ENCODE data around the gene FOXL3.
"Not testable (repeated sequence)": the region's sequence is repeated elsewhere in the genome, so short reads cannot be mapped to it uniquely, and the experiment has no call there.

FOXL3 gene

GRCh38 chr7:325811-326210 lies 35.8 kb downstream of the FOXL3 start:
- no peak for DNase-seq

DNA sequence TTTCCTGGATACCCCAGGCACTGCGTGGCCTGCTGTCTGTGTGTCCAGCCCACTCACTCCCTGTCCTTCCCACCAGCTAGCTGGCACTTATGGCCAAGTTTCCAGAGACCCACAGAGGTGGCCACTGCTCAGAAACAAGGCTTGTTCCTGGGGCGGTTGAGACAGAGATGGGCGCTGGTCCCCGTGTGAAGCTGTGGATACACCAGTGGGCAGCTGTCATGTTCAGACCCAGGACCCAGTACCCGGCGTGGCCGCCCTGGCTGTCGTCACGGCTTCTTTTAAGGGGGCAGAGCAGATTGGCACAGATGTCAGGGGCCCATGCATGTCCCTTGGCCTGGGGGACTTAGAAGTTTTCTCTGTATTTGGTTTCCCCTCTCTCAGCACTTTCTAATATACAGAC lies 36.3 kb downstream of the FOXL3 start:
- DNase-seq: no peak

GRCh38 chr7:326809-327232 lies 36.9 kb downstream of the FOXL3 start:
- DNase-seq: no peak

DNA sequence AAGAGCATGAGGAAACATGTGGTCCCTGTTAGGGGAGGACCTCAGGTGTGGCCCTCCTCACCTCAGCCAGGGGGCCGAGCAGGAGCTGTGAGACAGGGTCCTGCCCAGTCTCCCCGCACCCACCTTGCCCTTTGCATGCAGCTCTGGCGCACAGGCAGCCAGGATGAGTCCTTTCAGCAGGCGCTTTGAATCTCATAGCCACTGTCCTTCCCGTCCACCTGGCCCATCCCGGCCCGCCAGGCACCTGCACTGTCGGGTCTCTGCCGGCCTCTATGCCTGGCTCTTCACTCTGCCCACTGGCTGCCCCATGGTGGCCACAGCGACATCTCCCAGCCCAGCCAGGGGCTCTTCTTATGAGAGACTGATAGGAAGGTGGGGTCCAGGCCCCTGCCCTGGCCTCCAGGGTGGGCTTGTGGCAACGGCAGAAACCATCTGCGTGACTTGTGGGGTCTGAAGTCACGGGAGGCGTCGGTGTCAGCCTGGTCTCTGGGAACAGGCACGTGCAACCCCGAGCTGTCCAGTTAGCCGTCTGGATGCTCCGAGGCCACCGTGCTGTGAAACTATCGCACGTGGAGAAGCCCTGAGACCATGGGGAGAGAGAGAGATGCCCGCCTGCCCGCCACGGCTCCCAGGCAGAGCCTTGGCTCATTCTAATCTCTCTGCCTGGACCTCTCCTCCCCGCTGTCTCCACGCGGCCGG lies 37.4 kb downstream of the FOXL3 start:
- DNase-seq: no peak

DNA sequence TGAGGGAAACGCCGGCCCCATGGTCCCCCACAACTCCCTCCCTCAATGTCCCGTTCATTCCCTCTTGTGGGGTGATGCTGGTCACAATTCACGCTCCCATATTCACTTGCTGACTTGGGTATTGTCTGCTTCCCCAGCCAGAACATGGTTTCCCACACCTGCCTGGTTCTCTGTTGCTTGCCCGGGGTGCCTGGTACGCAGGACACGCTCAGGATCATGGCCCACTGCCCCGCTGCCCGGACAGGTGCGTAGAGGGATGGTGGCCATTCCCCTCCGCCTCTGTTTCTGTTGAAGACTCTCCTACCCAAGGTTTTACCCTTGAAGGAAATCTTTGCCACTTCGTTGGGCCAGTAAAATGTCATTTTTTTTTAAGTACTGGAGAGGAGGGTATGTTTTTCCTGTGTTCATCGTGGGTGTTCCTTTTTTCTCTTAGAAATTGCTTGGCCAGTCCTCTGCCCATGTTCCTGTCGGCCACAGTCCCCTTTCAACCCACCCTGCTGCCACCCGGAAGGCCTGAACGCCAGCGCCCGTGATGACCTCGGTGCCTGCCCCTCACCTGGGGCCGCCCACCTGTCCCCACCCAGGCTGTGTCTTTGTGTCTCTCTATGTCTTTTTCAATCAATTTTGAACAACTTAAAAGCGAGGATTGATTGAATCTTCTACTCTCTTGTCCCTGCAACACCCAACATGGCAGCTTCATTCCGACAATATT lies 38.2 kb downstream of the FOXL3 start:
- no peak for DNase-seq

DNA sequence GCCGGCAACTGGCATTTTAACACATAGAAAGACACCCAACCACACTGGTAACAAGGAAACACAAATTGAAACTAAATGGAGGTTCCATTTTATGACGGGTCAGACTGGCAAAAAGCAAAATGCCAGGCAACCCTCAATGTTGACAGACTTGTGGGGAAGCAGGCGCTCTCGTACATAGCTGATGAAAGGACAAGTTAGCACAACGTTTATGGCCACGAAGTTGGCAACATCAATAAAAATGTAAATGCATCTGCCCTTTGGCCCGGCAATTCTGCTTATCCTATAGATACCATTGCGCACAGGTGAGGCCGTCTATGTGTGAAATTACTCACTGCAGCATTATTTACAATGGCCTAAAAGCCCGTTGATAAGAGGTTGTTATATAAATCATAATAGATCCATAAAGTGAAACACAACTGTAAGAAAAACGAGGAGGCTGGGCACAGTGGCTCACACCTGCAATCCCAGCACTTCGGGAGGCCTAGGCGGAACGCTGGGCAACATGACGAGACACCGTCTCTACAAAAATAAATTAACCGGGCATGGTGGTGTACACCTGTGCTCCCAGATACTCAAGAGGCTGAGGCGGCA lies 39.8 kb downstream of the FOXL3 start:
- no peak for DNase-seq

DNA sequence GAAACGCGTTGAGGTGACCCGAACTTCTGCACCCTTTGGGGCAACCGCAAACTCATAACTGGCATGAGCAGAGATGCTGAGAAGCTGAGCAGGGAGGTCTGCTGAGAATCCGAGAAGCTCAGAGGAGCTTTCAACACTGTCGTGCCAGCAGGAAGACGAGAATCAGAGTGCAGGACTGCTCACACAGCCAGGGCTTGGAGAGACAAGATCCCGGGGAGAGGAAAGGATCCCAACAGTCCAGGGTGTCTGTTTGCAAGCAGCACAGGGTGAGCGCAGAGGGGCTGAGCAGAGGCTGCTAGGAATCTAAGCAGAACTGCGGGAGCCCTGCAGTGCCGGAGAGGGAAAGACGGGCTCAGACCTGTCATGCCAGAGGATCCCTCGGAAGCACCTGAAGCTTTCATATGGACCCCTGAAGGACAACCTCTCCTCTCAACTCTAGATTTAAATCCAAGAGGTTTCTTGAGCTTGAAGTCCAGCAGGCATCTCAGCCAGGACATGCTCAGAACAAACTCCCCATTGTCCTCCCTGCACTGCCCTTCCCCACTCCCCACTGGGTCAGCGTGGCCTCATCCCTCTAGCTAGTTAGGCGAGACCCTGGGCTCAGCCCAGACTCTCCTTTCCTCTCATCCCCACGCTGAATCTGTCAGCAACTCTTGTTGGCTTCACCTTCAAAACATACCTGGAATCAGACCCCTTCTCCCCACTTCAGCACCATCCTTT lies 40.7 kb downstream of the FOXL3 start:
- no peak for DNase-seq

DNA sequence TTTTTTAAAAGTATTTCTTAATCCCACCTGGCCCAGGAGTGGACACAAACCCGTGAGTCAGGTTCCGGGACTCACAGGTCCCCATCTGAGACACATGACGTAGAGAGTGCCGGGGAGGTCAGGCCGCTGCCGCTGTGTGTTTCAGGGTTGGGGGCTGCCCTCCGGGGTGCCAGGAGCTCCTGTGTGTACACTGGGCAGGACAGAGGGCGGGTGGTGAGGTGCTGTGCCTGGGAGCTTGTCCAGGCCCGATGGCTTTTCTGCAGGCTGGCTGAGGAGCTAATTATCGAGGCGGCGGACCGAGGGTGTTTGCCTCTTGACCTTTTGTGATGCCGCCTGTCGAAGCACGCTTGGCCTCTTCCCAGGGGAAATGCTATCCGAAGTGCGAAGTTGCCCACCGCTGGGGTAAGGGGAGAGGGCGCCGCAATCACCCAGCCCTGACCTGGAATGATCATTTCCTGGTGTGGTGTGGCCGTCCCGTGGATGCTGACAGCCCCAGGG lies 42.1 kb downstream of the FOXL3 start:
- no peak for DNase-seq

DNA sequence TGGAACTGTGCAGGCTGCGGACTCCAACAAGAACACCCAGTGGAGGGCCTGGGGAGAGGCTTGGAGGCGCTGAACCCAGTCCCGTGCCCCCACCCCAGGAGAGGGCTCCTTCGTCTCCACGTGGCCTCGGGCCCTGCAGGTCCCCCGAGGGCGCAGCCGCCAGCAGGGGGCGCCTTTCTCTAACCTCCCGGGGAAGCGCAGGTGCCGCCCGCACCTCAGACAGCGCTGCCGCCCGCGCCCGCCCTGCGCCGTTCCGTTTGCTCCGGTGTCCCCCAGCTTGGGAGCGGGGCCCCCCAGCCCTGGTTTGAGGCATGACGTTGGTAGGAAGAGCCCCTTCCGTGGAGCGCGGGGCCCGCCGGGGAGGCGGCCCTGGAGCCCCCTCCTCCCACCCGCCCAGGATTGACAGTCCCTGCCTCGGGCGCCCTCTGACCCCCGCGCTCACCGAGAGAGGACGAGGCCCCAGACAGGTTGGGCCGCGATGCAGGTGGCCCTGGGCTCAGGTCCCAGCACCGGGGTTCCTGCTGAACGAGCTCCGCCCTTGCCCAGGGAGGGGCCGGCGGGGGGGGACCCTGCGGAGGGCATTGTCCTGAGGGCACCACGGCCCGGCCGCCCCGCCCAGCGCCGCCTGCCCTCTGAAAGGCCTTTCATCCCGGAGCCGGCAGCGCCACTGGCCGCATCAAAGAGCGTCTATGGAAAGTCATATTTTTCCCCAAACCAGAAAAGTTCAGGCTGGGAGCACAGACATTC lies 42.8 kb downstream of the FOXL3 start:
- DNase-seq: peak; percentile 86 to 96 (median 90)

GRCh38 chr7:333393-333764 lies 43.4 kb downstream of the FOXL3 start:
- DNase-seq: no peak

- no peak for DNase-seq
Observed at GRCh38 chr7:334618-335357, 44.8 kb downstream of the FOXL3 start.

GRCh38 chr7:335358-336148 lies 45.6 kb downstream of the FOXL3 start:
- DNase-seq: no peak

GRCh38 chr7:336149-336533 lies 46.2 kb downstream of the FOXL3 start:
- not testable (repeated sequence) for DNase-seq

DNA sequence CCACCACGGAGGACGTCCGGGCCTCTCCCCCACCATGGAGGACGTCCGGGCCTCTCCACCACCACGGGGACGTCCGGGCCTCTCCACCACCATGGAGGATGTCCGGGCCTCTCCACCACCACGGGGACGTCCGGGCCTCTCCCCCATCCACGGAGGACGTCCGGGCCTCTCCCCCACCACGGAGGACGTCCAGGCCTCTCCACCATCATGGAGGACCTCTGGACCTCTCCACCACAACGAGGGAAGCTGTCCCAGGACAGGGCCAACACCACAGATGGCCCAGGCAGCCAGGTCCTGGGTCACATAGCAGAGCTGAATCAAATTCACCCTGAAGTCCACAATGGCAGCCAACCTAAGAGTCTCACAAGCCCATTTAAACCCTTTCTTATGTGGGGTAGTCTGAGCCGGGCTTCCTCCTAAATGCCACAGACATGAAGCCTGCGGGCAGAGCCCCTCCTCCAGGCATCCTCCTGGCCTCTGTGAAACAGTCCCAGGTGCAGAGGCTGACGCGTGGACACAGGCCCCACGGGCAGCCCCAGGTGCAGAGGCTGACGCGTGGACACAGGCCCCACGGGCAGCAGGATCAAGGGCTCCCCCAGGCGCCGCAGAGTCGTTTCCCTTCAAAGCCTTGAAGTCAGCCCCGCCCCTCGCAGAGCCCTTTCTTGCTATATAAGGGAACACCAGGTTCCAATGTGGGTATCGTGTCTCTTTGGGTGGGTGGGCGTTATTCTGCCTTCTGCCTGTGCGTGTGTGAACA lies 47.0 kb downstream of the FOXL3 start:
- DNase-seq: no peak

DNA sequence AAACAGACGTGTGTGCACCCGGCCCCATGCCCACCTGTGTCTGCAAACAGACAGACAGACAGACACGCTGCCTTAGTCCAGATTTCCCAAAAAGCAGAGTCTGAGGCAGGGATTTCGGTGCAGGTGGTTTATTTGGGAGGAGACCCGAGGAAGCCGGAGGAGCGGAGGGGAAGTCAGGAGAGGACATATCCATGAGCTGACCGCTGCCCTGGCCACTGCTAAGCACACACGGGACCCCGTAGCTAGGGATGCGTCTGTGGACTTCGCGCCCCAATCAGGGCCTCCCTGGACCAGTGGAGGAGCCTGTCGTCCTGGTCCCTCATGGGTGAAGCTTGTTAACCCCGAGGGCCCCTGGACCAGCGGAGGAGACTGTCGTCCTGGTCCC lies 47.6 kb downstream of the FOXL3 start:
- DNase-seq: no peak

DNA sequence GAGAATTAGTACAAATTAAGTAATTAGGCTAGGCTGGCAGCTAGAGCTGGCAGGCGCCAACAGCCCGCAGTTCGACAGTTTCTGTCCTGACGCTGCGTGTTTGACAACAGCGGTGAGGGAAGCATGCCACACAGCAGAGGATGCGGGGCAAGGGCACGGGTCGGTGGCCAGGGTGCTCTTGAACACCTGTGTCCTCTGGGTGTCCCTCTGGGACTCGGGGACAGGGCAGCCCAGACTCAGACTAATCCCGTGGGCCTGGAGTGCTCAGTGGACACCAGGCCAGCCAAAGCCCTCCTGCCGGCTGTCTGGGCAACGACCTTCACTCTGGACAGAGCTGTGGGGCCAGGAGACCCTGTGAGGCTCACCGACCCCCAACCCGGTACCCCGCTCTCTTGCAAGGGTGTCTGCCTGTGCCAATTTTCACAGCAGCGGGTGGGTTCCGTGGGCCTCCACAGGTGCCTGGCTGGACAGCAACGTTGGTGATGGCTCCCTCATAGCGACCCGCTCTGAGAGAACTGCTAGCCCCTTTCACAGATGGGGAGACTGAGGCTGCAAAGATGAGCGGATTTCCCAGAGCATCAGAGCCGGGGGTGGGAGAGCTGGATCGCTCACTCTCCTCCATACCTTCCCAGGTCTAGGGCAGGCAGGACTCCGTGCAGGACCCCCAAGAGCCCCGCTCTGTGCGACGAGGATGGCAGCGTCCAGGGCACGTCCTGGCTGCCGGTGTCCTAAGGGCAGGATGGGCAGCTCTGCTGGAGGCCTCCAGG lies 48.5 kb downstream of the FOXL3 start:
- no peak for DNase-seq

DNA sequence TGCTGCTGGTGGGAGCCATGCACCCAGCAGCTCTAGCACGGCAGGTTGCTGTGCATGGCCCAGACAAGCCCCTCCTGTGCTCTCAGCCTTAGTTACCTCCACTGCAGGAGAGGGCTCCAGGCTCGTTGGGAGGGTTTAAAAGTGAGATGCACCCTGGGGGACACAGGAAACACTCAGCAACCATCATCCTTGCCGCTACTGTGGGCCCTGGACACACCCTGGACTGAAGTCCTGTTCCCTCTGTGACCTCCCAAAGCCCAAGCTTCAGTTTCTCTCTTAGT lies 49.0 kb downstream of the FOXL3 start:
- DNase-seq: no peak

- DNase-seq: no peak
Observed at GRCh38 chr7:339696-340095, 49.7 kb downstream of the FOXL3 start.

- DNase-seq: no peak
Observed at GRCh38 chr7:340200-340937, 50.4 kb downstream of the FOXL3 start.

Data from activated CD4-positive, CD25-positive, alpha-beta regulatory T cell (primary cell).